GM19372 (cell line): ENCODE data around the gene MUS81.
A peak's percentile ranks its signal among the peaks of the same experiment; 100 is the strongest.
"Not testable (repeated sequence)": the region's sequence is repeated elsewhere in the genome, so short reads cannot be mapped to it uniquely, and the experiment has no call there.

Experiments
- ATAC-seq: cut with Tn5 transposase; IDR thresholded peaks from one replicate; pipeline ENCODE4 v1.9.1; 2021; ENCODE audit warnings: mild to moderate bottlenecking, low read depth, moderate library complexity; ENCODE audit not compliant: unreplicated experiment

MUS81 gene

GRCh38 chr11:65847746-65848145, 12.5 kb upstream of the MUS81 start:
- no peak for ATAC-seq

GRCh38 chr11:65848693-65849092, 11.5 kb upstream of the MUS81 start:
- ATAC-seq, result not testable (repeated sequence)

GRCh38 chr11:65849366-65849765, 10.9 kb upstream of the MUS81 start:
- ATAC-seq, result no peak

- no peak for ATAC-seq
Measured at GRCh38 chr11:65849771-65850216, 10.4 kb upstream of the MUS81 start.

- no peak for ATAC-seq
Measured at GRCh38 chr11:65850217-65851082, 9.8 kb upstream of the MUS81 start.

- ATAC-seq, result no peak
Measured at GRCh38 chr11:65851083-65851579, 9.1 kb upstream of the MUS81 start.

- ATAC-seq, result no peak
Measured at GRCh38 chr11:65851811-65852507, 8.3 kb upstream of the MUS81 start.

GRCh38 chr11:65852508-65853245, 7.6 kb upstream of the MUS81 start:
- ATAC-seq, result no peak

- ATAC-seq, result no peak
Measured at GRCh38 chr11:65853246-65853979, 6.8 kb upstream of the MUS81 start.

GRCh38 chr11:65854161-65854592, 6.1 kb upstream of the MUS81 start:
- no peak for ATAC-seq

- no peak for ATAC-seq
Measured at GRCh38 chr11:65854852-65855837, 5.1 kb upstream of the MUS81 start.

- ATAC-seq, result no peak
Measured at GRCh38 chr11:65855927-65856363, 4.3 kb upstream of the MUS81 start.

- ATAC-seq, result peak; percentile 16
Measured at GRCh38 chr11:65856689-65857499, 3.3 kb upstream of the MUS81 start.

- peak; percentile 1 for ATAC-seq
Measured at GRCh38 chr11:65857500-65857852, 2.8 kb upstream of the MUS81 start.

GRCh38 chr11:65857853-65858680, 2.2 kb upstream of the MUS81 start, which contains the start of gene CFL1:
Gene CFL1, minus strand, starts transcription at chr11:65858180. Its CDS starts 81 bp downstream, at chr11:65858099.
- peak; percentile 44 for ATAC-seq

GRCh38 chr11:65858681-65859087, 1.5 kb upstream of the MUS81 start:
- no peak for ATAC-seq
